WTC11 (cell line): ENCODE results near the gene NCS1. TPM values are rescaled to one million over a fixed set of nuclear protein-coding genes. Genes with fewer than 3 reads are reported as not detected.

Source experiments
- ATAC-seq: fragments of 200-7000 bp; cut with Tn5 transposase; 2 replicates; pipeline ENCODE4 v1.10.0; 2021; ENCODE audit warnings: mild to moderate bottlenecking, moderate library complexity
- CTCF ChIA-PET: fragments of 300-600 bp; sonication (Branson Sonifier 250); formaldehyde crosslinking; loops from one replicate; lab custom pipeline; 2021; ENCODE audit warnings: antibody characterized with exemption; lab: Charles Lee
- POLR2A ChIA-PET: fragments of 350-600 bp; sonication (Branson Sonifier 250); formaldehyde crosslinking; loops from one replicate; lab custom pipeline; 2021; ENCODE audit warnings: antibody characterized with exemption; lab: Charles Lee
- DNase-seq: peaks from one replicate; pipeline ENCODE4 v3.0.0; 2021; ENCODE audit warnings: low spot score
- H3K27ac Mint-ChIP-seq: 2 replicates; pipeline ENCODE4 v1.8.0; 2021; ENCODE audit warnings: mixed read lengths
- H3K27me3 Mint-ChIP-seq: 2 replicates; pipeline ENCODE4 v1.8.0; 2021; ENCODE audit warnings: low read depth, mild to moderate bottlenecking, moderate library complexity, mixed read lengths
- H3K36me3 Mint-ChIP-seq: 2 replicates; pipeline ENCODE4 v1.8.0; 2021; ENCODE audit warnings: mixed read lengths
- H3K4me1 Mint-ChIP-seq: 2 replicates; pipeline ENCODE4 v1.8.0; 2022; ENCODE audit warnings: mixed read lengths
- H3K4me3 Mint-ChIP-seq: 2 replicates; pipeline ENCODE4 v1.8.0; 2021; ENCODE audit warnings: mild to moderate bottlenecking, moderate library complexity, mixed read lengths
- H3K9me3 Mint-ChIP-seq: 2 replicates; pipeline ENCODE4 v1.8.0; 2021; ENCODE audit warnings: mixed read lengths
- AFF4 ChIP-seq: sonication (generic); formaldehyde crosslinking; IDR thresholded peaks from 2 replicates; pipeline ENCODE4 v1.8.1; 2023; ENCODE audit warnings: mild to moderate bottlenecking, missing genetic modification reagents, borderline replicate concordance
- EMX1 ChIP-seq: fragments of 250-450 bp; sonication (Bioruptor Pico); IDR thresholded peaks from 2 replicates; pipeline ENCODE4 v1.8.0; 2021; ENCODE audit warnings: mild to moderate bottlenecking
- MXD4 ChIP-seq: fragments of 250-450 bp; sonication (Bioruptor Pico); IDR thresholded peaks from 2 replicates; pipeline ENCODE4 v1.8.0; 2021; ENCODE audit warnings: mild to moderate bottlenecking, moderate library complexity, borderline replicate concordance
- OVOL2 ChIP-seq: fragments of 250-450 bp; sonication (Bioruptor Pico); IDR thresholded peaks from 2 replicates; pipeline ENCODE4 v1.9.0; 2021; ENCODE audit warnings: mild to moderate bottlenecking, borderline replicate concordance
- PRDM15 ChIP-seq: sonication (generic); formaldehyde crosslinking; IDR thresholded peaks from 2 replicates; pipeline ENCODE4 v1.8.0; 2022; ENCODE audit warnings: missing genetic modification reagents
- TEAD1 ChIP-seq: sonication (generic); formaldehyde crosslinking; IDR thresholded peaks from 2 replicates; pipeline ENCODE4 v1.8.0; 2022; ENCODE audit warnings: mild to moderate bottlenecking, missing genetic modification reagents
- TP53 ChIP-seq: sonication (generic); formaldehyde crosslinking; IDR thresholded peaks from 2 replicates; pipeline ENCODE4 v1.8.1; 2023; ENCODE audit warnings: mild to moderate bottlenecking, missing genetic modification reagents
- ZBTB43 ChIP-seq: sonication (generic); formaldehyde crosslinking; IDR thresholded peaks from 2 replicates; pipeline ENCODE4 v1.8.1; 2023; ENCODE audit warnings: mild to moderate bottlenecking, missing genetic modification reagents
- total RNA-seq: library from RNA; stranded (reverse); gene quantifications from 3 replicates; pipeline ENCODE4 v1.2.3, GENCODE V29; 2021
- TF ChIP-seq, protein P1 (sequence below): sonication (generic); formaldehyde crosslinking; IDR thresholded peaks from 2 replicates; pipeline ENCODE4 v1.8.1; 2022; ENCODE audit warnings: mild to moderate bottlenecking, missing genetic modification reagents, moderate library complexity, borderline replicate concordance
- TF ChIP-seq, protein P2 (sequence below): fragments of 200-600 bp; IDR thresholded peaks from 2 replicates; pipeline ENCODE4 v1.8.0; 2022; ENCODE audit warnings: antibody characterized with exemption
- TF ChIP-seq, protein P3 (sequence below): sonication (generic); formaldehyde crosslinking; conservative IDR thresholded peaks from 2 replicates; pipeline ENCODE4 v1.8.1; 2023; ENCODE audit warnings: mild to moderate bottlenecking, low read depth, missing genetic modification reagents, moderate library complexity

NCS1 gene
- total RNA-seq, 1 experiment from 2014 or later, result 32.4 TPM

GRCh38 chr9:130219661-130220096, 47.5 kb downstream of the NCS1 start (continued):
- TF ChIP-seq, protein P1, sequence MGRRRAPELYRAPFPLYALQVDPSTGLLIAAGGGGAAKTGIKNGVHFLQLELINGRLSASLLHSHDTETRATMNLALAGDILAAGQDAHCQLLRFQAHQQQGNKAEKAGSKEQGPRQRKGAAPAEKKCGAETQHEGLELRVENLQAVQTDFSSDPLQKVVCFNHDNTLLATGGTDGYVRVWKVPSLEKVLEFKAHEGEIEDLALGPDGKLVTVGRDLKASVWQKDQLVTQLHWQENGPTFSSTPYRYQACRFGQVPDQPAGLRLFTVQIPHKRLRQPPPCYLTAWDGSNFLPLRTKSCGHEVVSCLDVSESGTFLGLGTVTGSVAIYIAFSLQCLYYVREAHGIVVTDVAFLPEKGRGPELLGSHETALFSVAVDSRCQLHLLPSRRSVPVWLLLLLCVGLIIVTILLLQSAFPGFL (CRISPR knock-in tag), result no peak
- TF ChIP-seq OVOL2 (CRISPR knock-in tag) (no peak), AFF4 (no peak), ZBTB43 (CRISPR knock-in tag) (no peak), MXD4 (CRISPR knock-in tag) (no peak), TEAD1 (CRISPR knock-in tag) (no peak)
- TF ChIP-seq, protein P2, sequence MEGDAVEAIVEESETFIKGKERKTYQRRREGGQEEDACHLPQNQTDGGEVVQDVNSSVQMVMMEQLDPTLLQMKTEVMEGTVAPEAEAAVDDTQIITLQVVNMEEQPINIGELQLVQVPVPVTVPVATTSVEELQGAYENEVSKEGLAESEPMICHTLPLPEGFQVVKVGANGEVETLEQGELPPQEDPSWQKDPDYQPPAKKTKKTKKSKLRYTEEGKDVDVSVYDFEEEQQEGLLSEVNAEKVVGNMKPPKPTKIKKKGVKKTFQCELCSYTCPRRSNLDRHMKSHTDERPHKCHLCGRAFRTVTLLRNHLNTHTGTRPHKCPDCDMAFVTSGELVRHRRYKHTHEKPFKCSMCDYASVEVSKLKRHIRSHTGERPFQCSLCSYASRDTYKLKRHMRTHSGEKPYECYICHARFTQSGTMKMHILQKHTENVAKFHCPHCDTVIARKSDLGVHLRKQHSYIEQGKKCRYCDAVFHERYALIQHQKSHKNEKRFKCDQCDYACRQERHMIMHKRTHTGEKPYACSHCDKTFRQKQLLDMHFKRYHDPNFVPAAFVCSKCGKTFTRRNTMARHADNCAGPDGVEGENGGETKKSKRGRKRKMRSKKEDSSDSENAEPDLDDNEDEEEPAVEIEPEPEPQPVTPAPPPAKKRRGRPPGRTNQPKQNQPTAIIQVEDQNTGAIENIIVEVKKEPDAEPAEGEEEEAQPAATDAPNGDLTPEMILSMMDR, result no peak
- TF ChIP-seq, protein P3, sequence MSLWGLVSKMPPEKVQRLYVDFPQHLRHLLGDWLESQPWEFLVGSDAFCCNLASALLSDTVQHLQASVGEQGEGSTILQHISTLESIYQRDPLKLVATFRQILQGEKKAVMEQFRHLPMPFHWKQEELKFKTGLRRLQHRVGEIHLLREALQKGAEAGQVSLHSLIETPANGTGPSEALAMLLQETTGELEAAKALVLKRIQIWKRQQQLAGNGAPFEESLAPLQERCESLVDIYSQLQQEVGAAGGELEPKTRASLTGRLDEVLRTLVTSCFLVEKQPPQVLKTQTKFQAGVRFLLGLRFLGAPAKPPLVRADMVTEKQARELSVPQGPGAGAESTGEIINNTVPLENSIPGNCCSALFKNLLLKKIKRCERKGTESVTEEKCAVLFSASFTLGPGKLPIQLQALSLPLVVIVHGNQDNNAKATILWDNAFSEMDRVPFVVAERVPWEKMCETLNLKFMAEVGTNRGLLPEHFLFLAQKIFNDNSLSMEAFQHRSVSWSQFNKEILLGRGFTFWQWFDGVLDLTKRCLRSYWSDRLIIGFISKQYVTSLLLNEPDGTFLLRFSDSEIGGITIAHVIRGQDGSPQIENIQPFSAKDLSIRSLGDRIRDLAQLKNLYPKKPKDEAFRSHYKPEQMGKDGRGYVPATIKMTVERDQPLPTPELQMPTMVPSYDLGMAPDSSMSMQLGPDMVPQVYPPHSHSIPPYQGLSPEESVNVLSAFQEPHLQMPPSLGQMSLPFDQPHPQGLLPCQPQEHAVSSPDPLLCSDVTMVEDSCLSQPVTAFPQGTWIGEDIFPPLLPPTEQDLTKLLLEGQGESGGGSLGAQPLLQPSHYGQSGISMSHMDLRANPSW (CRISPR knock-in tag), result no peak
- TF ChIP-seq, all 79 proteins: peak for 0

GRCh38 chr9:130220352-130220751, 48.1 kb downstream of the NCS1 start:
- ChIA-PET POLR2A (interaction anchor here (0.6 to 0.9 kb wide), 2 partner anchors 46 to 47 kb away, joined by 3 read pairs; no protein-coding TSS in a partner anchor), CTCF (interaction anchor here (0.5 to 3.6 kb wide), 12 partner anchors 10 to 374 kb away, joined by 3 to 17 read pairs (median 3); no protein-coding TSS in a partner anchor)
- Mint-ChIP-seq H3K4me1 (peaks cover 2% of the 10 kb centered on the region; the same call in 1 of the 2 replicates), H3K4me3 (no peak overlapping the region), H3K27me3 (no peaks in the 10 kb centered on the region), H3K27ac (peak overlapping the region; percentile 25; the same call in 1 of the 2 replicates), H3K36me3 (peaks cover 10% of the 10 kb centered on the region), H3K9me3 (no peaks in the 10 kb centered on the region)
- no peak for TF ChIP-seq TP53 (CRISPR knock-in tag)
- DNase-seq, result no peak
- peak; percentile 68 for ATAC-seq

- peaks cover 2% of the 10 kb centered on the region; the same call in 1 of the 2 replicates for H3K4me1 Mint-ChIP-seq
- H3K4me3 Mint-ChIP-seq, result no peak overlapping the region
- DNase-seq, result no peak
- H3K9me3 Mint-ChIP-seq, result peaks cover 9% of the 10 kb centered on the region
- H3K27ac Mint-ChIP-seq, result no peak overlapping the region
- peaks cover 26% of the 10 kb centered on the region for H3K36me3 Mint-ChIP-seq
- TF ChIP-seq EMX1 (CRISPR knock-in tag) (no peak), PRDM15 (CRISPR knock-in tag) (0 out of 2 replicates have a peak, but pooled peaks have one; percentile 30), TP53 (CRISPR knock-in tag) (no peak)
- no peak for ATAC-seq
- H3K27me3 Mint-ChIP-seq, result no peaks in the 10 kb centered on the region
- POLR2A ChIA-PET, result no interaction called here
- CTCF ChIA-PET, result interaction anchor here (0.7 to 1.3 kb wide), 3 partner anchors 13 to 92 kb away, joined by 3 to 7 read pairs (median 4); no protein-coding TSS in a partner anchor
Observed at GRCh38 chr9:130222833-130223232, 50.6 kb downstream of the NCS1 start.
